ENCODE results near the gene GATAD1.
"Not testable (repeated sequence)": the region's sequence is repeated elsewhere in the genome, so short reads cannot be mapped to it uniquely, and the experiment has no call there.

The GATAD1 gene

DNA sequence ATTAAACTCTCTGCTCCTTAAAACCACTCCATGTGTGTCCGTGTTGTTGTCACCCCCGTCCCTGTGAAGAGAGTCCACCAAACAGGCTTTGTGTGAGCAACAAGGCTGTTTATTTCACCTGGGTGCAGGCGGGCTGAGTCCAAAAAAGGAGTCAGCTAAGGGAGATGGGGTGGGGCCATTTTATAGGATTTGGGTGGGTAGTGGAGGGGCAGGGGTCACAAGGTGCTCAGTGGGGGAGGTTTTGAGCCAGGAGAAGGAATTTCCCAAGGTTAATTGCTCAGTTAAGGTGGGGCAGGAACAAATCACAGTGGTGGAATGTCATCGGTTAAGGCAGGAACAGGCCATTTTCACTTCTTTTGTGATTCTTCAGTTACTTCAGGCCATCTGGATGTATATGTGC lies 31.9 kb downstream of the GATAD1 start:
- DNase-seq (ENCODE audit: low read depth in 2 of 2, low spot score in 1 of 2): not testable (repeated sequence)

DNA sequence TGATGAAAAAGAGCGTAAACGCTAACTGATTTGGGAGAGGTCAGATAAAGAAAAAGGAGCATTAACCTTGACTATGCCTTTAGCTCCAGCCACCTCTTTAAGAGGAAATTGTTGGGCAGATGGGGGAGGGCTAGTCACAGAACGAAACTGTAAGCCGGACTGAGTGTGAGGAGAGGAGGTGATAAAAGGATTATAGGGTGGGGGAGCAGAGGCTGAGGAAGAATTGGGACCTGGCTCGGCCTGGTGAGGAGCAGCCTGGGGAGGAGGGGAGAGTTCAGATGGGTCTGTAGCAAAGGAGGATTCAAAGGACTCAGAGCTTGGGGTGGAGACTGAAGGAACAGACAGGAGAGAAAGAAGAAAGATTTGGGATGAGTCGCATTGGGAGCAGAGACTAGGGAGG lies 36.3 kb downstream of the GATAD1 start:
- DNase-seq (ENCODE audit: low read depth in 2 of 2, low spot score in 1 of 2): not testable (repeated sequence)

DNA sequence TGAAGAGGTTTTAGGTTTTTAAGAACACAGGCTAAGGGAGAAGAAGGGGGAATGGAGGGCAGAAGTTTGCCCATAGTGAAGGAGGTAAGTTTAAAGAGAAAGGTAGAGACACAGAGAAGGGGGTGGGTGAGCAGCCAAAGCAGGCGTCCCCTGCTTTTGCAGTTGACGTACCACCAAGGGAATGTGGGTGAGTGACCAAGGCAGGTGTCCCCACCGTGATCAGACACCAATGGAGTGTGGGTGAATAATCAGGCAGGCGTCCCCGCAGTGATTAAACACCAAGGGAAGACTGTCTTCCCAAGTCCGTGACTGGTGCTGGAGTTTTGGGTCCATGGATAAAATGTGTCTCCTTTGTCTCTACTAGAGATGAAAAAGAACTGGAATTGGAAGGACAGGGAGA lies 36.9 kb downstream of the GATAD1 start:
- not testable (repeated sequence) for DNase-seq (ENCODE audit: low read depth in 2 of 2, low spot score in 1 of 2)

DNA sequence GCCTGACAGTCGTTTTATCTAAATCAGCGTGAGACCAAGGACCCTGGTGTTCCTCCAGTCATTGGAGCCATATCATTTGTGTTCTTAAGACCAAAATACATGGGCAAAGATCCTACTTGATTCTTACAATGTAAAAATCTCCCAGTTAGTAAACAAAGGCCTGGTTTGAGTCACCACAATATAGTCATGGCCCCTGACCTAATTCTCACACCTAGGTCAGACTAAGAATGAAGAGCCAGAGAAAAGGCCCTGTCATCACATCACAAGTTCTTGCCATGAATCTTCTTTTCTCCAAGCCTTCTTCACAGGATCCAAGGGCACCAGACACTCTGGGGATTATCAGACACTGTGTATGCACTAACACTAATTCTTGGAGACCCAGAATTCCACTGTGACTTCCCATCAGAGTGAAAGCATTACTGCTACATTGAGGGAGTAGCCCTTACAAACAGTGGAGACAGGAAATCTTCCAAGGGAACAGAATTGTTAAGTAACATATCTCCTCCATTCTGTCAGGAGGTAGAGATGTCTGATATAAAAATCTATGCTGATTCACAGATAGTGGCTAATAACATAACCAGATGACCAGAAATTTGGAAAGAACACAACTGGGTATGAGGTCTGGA lies 38.1 kb downstream of the GATAD1 start:
- DNase-seq (ENCODE audit: low read depth in 2 of 2, low spot score in 1 of 2): no peak

DNA sequence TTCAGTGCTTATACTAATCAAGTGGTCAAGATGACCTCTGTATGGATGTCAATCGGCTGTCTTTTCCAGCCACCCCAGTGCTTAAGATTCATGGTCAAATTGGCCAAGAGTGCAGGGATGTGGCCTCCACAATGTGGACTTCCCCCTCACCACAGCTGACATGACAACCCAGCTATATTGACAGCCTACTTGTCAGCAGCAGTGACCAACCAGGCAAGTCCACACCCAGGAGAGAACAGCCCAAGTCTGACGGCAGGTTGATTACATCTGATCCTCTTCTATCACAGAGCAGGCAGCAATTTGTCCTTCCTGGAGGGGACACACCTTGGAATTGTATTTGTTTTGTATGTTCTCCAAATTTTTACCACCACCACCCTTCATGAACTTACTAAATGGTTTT lies 38.7 kb downstream of the GATAD1 start:
- no peak for DNase-seq (ENCODE audit: low read depth in 2 of 2, low spot score in 1 of 2)

DNA sequence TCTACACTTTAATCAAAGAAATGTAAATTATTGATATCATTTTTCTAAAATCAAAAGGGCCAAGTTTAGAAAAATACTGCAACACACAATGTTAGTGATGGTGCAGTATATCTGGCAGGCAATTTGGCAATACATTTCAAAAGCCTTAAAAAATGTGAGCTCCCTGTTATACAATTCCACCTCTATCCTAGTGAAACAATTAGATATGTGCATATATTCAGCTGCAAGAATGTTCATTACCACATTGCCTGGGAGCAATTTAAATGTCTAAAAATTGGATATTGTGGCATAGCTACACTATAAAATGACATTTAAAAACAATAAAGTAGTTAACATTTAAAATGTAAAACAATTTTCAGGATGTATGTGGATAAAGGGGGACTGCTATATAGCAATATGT lies 40.5 kb downstream of the GATAD1 start:
- DNase-seq (ENCODE audit: low read depth in 2 of 2, low spot score in 1 of 2): no peak

DNA sequence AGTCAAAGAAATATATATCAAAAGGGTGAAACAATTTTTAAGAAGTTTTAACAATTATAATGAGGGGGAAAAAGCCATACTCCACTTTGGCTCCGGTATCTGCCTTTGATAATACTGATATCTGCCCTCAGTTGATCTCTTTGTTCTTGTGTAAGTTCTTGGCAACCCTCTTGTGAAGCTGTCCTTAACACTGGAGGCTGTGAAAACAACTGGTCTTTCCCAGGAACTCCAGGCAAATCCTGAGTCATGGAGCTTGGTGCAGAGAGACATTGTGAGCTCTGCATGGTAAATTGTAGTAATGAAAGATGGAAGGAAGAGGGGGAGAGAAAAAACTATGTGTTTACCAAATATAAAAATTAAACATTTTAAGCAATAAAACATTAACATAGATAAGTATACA lies 42.4 kb downstream of the GATAD1 start:
- DNase-seq (ENCODE audit: low read depth in 2 of 2, low spot score in 1 of 2): no peak

DNA sequence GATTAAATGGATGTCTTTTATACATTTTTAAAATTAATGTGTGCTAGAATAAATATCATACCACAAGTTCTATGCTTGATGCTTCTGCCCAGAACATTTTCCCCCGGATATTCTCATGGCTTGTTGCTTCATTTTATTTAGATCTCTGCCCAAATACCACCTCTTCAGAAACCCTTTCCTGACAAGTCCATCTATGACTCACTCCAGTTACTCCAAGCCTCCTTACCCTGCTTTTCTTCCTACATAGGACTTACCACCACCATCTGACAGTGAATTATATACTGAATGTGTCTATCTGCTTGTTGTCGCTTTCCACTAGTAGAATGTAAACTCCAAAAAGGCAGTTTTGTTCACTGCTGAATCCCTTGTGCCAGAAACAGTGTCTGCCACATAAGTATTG lies 49.6 kb downstream of the GATAD1 start:
- DNase-seq (ENCODE audit: low read depth in 2 of 2, low spot score in 1 of 2): no peak

DNA sequence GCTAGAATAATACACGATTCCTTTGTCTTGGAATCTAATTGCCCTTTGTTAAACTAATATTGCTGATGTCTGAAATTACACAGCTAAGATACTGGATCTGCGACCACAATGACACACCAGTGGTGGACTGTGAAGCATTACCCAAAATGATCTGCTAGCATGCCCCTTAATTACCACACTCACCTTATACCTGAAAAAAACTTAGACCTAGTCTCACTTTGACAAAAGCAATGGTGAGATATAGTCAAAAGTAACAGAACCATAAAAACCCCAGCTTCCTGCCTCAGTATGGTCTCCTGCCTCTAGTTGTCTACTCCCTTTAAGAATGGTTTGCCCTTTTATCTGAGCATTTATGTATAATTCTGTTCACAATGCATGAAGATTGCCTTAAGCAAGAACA lies 51.3 kb downstream of the GATAD1 start:
- DNase-seq (ENCODE audit: low read depth in 2 of 2, low spot score in 1 of 2): no peak

DNA sequence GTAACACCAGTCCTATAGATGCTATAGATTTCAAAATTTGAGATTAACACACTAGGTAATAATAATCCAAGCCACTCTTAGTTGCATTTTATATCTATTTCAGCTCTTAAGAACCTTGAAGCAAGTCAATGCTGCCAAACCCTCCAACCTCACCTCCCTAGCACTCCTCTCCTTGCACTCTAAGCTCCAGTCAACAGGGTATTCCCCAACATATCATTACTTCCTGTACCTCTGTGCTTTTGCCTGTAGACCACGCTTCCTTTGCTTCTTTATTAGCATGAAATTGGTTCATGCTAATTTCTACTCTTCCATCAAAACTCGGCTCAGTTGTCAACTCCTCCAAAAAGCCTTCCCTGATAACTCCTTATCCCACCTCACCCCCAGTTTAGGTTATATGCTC lies 56.5 kb downstream of the GATAD1 start:
- no peak for DNase-seq (ENCODE audit: low read depth in 2 of 2, low spot score in 1 of 2)

DNA sequence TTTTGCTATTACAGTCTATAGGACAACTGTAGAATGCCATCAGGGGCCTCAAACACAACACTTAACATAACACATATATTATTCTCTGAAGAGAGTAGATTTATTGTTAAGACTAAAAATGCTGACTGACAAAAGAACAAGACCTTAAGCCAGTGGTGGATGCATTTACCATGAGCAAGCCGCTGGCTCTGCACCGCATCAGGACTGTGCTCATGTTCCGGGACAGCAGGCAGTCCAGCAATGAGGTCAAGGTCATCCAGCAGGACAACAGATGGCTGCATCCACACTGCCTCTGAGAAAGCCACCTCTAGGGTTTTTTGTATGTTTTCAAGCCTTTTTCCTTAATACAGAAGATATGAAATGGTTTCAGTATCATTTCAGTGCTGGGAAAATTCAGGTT lies 57.3 kb downstream of the GATAD1 start:
- DNase-seq (ENCODE audit: low read depth in 2 of 2, low spot score in 1 of 2): no peak

DNA sequence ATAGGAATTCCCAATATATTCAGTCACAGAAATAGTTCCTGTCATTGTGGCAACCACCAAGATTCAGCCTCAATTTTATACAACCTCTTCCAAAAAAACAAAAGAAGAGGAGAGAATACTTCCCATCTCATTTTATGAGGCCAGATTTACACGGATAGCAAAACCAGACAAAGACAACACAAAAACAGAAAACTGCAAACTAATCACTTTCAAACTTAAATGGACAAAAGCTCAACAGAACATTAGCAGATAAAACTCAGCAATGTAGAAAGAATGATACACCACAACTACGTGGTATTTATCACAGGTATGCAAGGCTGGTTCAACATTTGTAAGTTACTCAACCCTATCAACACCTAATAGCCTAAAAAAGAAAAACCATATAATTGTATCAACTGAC lies 59.1 kb downstream of the GATAD1 start:
- no peak for DNase-seq (ENCODE audit: low read depth in 2 of 2, low spot score in 1 of 2)

DNA sequence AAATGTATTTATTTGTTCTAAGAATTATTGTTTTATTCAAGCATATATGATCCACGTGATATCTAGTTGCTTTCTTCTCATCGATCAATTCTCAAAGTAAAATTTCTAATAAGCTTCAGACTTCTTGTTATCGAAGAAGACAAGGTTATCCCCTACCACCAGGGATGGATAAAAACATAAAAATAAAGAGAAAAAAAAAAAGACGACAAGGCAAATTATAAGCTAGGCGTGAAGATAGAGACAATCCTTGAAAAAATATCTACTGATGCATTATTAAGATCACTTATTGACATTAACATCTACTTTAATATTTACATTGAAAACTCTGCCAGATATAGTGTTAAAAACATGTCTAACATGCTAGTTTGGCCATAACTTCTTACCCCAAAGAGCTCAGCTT lies 61.7 kb downstream of the GATAD1 start:
- DNase-seq (ENCODE audit: low read depth in 2 of 2, low spot score in 1 of 2): no peak

Data from stimulated activated CD8-positive, alpha-beta memory T cell treated with anti-CD3 and anti-CD28 coated beads, Interleukin-4, amount 100 ng/mL, for 4 hours (primary cell).